NCI-H1694 treated with DMSO at 0.1 percent for 48 hours (cell line): Measurements from ENCODE around the gene RPGRIP1.
"Not testable (repeated sequence)": the region's sequence is repeated elsewhere in the genome, so short reads cannot be mapped to it uniquely, and the experiment has no call there.

Experiments
- DNase-seq: peaks from one replicate; lab custom pipeline; 2025; lab: John Stamatoyannopoulos, UW

Gene RPGRIP1

GRCh38 chr14:21302013-21302835 is 22.3 kb downstream of the RPGRIP1 start:
- peak; percentile 18 for DNase-seq

- not testable (repeated sequence) for DNase-seq
Measured at GRCh38 chr14:21302836-21303140, 22.9 kb downstream of the RPGRIP1 start.

GRCh38 chr14:21307637-21308036 is 27.8 kb downstream of the RPGRIP1 start:
- DNase-seq, result no peak

GRCh38 chr14:21308132-21308478 is 28.2 kb downstream of the RPGRIP1 start:
- no peak for DNase-seq

- DNase-seq, result no peak
Measured at GRCh38 chr14:21308479-21309237, 28.8 kb downstream of the RPGRIP1 start.

- DNase-seq, result no peak
Measured at GRCh38 chr14:21309238-21309636, 29.4 kb downstream of the RPGRIP1 start.

GRCh38 chr14:21309956-21310355 is 30.1 kb downstream of the RPGRIP1 start:
- DNase-seq, result no peak

- DNase-seq, result no peak
Measured at GRCh38 chr14:21311614-21312013, 31.7 kb downstream of the RPGRIP1 start.

GRCh38 chr14:21313512-21313911 is 33.6 kb downstream of the RPGRIP1 start:
- DNase-seq, result no peak

- no peak for DNase-seq
Measured at GRCh38 chr14:21317398-21317797, 37.5 kb downstream of the RPGRIP1 start.

- no peak for DNase-seq
Measured at GRCh38 chr14:21320913-21321312, 41.0 kb downstream of the RPGRIP1 start.

- DNase-seq, result no peak
Measured at GRCh38 chr14:21322716-21323115, 42.8 kb downstream of the RPGRIP1 start.

- no peak for DNase-seq
Measured at GRCh38 chr14:21326972-21327371, 47.1 kb downstream of the RPGRIP1 start.
